SU-DHL-6 (cell line): ENCODE measurements around the gene PPARD.

Experiments
- CTCF ChIP-seq: fragments of 200-600 bp; sonication (generic); IDR thresholded peaks from one replicate; pipeline ENCODE4 v1.5.1; 2017; ENCODE audit warnings: antibody characterized with exemption, mild to moderate bottlenecking, low read length, moderate library complexity; ENCODE audit not compliant: insufficient read depth, poor library complexity, severe bottlenecking
- EZH2phosphoT487 ChIP-seq: fragments of 200-600 bp; sonication (generic), shearing (Covaris generic); conservative IDR thresholded peaks from 2 replicates; pipeline ENCODE4 v1.6.1; 2018; ENCODE audit warnings: mild to moderate bottlenecking, antibody characterized with exemption, low read length, moderate library complexity, mixed read lengths

GRCh38 chr6:35365594-35366203 lies 23.3 kb downstream of the PPARD start:
- TF ChIP-seq CTCF (no peak), EZH2phosphoT487 (no peak)
